HG03064 (cell line): ENCODE data around the gene ZCCHC12.

Experiments used
- ATAC-seq: cut with Tn5 transposase; IDR thresholded peaks from one replicate; pipeline ENCODE4 v1.9.1; 2021; ENCODE audit warnings: low read depth; ENCODE audit not compliant: unreplicated experiment

ZCCHC12 gene

GRCh38 chrX:118865231-118865630 is 41.6 kb downstream of the ZCCHC12 start:
- no peak for ATAC-seq

GRCh38 chrX:118867251-118867650 is 43.6 kb downstream of the ZCCHC12 start:
- ATAC-seq, result no peak

GRCh38 chrX:118872102-118872566 is 48.5 kb downstream of the ZCCHC12 start:
- ATAC-seq, result no peak
